ENCODE data around the gene TMEM117.

GRCh38 chr12:44258246-44258645 lies 422.4 kb downstream of the TMEM117 start:
- TF ChIP-seq CTCF (IDR thresholded peaks at IDR 0.05; ENCODE audit: extremely low read depth in 1 of 2, insufficient read depth in 1 of 2, low read depth in 1 of 2, low read length in 2 of 2) = no peak
- TF ChIP-seq, protein P1, sequence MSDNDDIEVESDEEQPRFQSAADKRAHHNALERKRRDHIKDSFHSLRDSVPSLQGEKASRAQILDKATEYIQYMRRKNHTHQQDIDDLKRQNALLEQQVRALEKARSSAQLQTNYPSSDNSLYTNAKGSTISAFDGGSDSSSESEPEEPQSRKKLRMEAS (IDR thresholded peaks at IDR 0.05; ENCODE audit: insufficient read depth, insufficient read length) = no peak

Data from endothelial cell of umbilical vein (primary cell).